ENCODE data around the gene PIK3IP1.

The PIK3IP1 gene

DNA sequence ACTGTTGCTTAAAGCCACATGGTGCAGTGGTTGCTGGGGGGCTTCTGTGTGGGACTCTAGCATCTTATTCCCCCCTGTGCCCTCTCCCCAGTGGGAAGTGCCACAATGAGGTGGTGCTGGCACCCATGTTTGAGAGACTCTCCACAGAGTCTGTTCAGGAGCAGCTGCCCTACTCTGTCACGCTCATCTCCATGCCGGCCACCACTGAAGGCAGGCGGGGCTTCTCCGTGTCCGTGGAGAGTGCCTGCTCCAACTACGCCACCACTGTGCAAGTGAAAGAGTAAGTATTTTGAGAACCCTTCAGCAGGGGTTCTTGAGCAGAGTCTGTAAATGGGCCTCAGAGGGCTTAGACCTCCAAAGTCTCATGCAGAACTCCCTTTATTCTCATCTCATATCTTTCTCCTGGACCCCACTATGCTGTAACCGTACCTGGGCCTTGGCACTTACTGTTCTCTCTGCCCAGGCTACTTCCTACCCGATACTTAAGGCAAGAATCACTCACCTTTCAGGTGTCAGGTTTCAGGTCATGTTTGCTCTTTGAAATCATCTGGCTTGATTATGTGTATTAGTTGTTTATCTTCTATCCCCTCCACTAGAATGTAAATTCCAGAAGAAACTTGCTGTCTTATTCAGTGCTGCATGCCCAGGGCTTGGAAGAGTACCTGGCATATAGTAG is 32.4 kb downstream of the PIK3IP1 start:
- H3F3A ChIP-seq (ENCODE audit: low read depth): no peaks in the 10 kb centered on the region
- H3K9me2 ChIP-seq (replicated peaks; ENCODE audit: low read depth, low read length): no peaks in the 10 kb centered on the region
- no peaks in the 10 kb centered on the region for H3K27me3 ChIP-seq (ENCODE audit: insufficient read depth, low read length, poor library complexity, severe bottlenecking)
- no peak overlapping the region for H2AFZ ChIP-seq (ENCODE audit: low read length)
- no peak overlapping the region for H3K4me2 ChIP-seq (ENCODE audit: low read depth, low read length, poor library complexity, severe bottlenecking)
- no peaks in the 10 kb centered on the region for H3K9me3 ChIP-seq (ENCODE audit: insufficient read depth, low read depth, low read length)
- H3K9ac ChIP-seq (ENCODE audit: low read depth, low read length, poor library complexity, severe bottlenecking): no peak overlapping the region
- TF ChIP-seq EZH2phosphoT487 (IDR thresholded peaks at IDR 0.05; ENCODE audit: borderline replicate concordance): no peak
- TF ChIP-seq, protein P1, sequence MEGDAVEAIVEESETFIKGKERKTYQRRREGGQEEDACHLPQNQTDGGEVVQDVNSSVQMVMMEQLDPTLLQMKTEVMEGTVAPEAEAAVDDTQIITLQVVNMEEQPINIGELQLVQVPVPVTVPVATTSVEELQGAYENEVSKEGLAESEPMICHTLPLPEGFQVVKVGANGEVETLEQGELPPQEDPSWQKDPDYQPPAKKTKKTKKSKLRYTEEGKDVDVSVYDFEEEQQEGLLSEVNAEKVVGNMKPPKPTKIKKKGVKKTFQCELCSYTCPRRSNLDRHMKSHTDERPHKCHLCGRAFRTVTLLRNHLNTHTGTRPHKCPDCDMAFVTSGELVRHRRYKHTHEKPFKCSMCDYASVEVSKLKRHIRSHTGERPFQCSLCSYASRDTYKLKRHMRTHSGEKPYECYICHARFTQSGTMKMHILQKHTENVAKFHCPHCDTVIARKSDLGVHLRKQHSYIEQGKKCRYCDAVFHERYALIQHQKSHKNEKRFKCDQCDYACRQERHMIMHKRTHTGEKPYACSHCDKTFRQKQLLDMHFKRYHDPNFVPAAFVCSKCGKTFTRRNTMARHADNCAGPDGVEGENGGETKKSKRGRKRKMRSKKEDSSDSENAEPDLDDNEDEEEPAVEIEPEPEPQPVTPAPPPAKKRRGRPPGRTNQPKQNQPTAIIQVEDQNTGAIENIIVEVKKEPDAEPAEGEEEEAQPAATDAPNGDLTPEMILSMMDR (conservative IDR thresholded peaks at IDR 0.05; ENCODE audit: low read length): no peak
- no peaks in the 10 kb centered on the region for H3K79me2 ChIP-seq (ENCODE audit: insufficient read depth, low read length)
- no peaks in the 10 kb centered on the region for H3K4me1 ChIP-seq (ENCODE audit: insufficient read depth, low read length, poor library complexity, severe bottlenecking)
- no peaks in the 10 kb centered on the region for H4K20me1 ChIP-seq (ENCODE audit: insufficient read depth, low read length, poor library complexity, severe bottlenecking)
- no peak overlapping the region for H3K4me3 ChIP-seq (ENCODE audit: low read length, poor library complexity, severe bottlenecking)
- H3K36me3 ChIP-seq (ENCODE audit: insufficient read depth, low read length): peaks cover 62% of the 10 kb centered on the region; the same call in 1 of the 2 replicates

DNA sequence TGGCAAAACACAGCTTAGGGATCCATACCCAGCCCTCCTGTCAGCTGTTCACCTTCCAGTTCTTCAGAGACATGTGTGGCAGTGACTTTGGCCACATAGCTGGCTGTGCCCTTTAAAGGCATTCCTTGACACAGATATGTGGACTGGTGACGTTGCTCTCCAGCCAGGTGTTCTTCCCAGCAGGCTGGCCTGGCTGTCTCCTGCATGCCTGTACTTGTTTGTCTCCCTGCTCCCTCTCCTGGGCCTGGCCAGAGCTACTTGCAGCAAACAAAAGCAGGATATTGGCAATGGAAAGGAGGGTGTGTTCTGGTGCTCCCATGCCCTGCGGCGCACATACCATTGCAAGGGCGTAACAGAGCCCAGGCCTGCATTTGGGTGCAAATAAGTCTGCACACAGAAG is 38.3 kb downstream of the PIK3IP1 start:
- H3K27me3 ChIP-seq (ENCODE audit: insufficient read depth, low read length, poor library complexity, severe bottlenecking): no peaks in the 10 kb centered on the region
- H3K9me3 ChIP-seq (ENCODE audit: insufficient read depth, low read depth, low read length): no peaks in the 10 kb centered on the region
- H3K9ac ChIP-seq (ENCODE audit: low read depth, low read length, poor library complexity, severe bottlenecking): no peak overlapping the region
- no peak overlapping the region for H3K4me2 ChIP-seq (ENCODE audit: low read depth, low read length, poor library complexity, severe bottlenecking)
- no peak overlapping the region for H3K4me3 ChIP-seq (ENCODE audit: low read length, poor library complexity, severe bottlenecking)
- no peaks in the 10 kb centered on the region for H3K9me2 ChIP-seq (replicated peaks; ENCODE audit: low read depth, low read length)
- H3F3A ChIP-seq (ENCODE audit: low read depth): no peaks in the 10 kb centered on the region
- no peaks in the 10 kb centered on the region for H3K4me1 ChIP-seq (ENCODE audit: insufficient read depth, low read length, poor library complexity, severe bottlenecking)
- 0 out of 2 replicates have a peak, but pooled peaks cover 2% of the 10 kb centered on the region for H3K79me2 ChIP-seq (ENCODE audit: insufficient read depth, low read length)
- H3K36me3 ChIP-seq (ENCODE audit: insufficient read depth, low read length): peaks cover 43% of the 10 kb centered on the region; the same call in 1 of the 2 replicates
- TF ChIP-seq, protein P1 (conservative IDR thresholded peaks at IDR 0.05; ENCODE audit: low read length): no peak
- TF ChIP-seq EZH2phosphoT487 (IDR thresholded peaks at IDR 0.05; ENCODE audit: borderline replicate concordance): no peak
- H4K20me1 ChIP-seq (ENCODE audit: insufficient read depth, low read length, poor library complexity, severe bottlenecking): no peaks in the 10 kb centered on the region
- H2AFZ ChIP-seq (ENCODE audit: low read length): no peak overlapping the region

DNA sequence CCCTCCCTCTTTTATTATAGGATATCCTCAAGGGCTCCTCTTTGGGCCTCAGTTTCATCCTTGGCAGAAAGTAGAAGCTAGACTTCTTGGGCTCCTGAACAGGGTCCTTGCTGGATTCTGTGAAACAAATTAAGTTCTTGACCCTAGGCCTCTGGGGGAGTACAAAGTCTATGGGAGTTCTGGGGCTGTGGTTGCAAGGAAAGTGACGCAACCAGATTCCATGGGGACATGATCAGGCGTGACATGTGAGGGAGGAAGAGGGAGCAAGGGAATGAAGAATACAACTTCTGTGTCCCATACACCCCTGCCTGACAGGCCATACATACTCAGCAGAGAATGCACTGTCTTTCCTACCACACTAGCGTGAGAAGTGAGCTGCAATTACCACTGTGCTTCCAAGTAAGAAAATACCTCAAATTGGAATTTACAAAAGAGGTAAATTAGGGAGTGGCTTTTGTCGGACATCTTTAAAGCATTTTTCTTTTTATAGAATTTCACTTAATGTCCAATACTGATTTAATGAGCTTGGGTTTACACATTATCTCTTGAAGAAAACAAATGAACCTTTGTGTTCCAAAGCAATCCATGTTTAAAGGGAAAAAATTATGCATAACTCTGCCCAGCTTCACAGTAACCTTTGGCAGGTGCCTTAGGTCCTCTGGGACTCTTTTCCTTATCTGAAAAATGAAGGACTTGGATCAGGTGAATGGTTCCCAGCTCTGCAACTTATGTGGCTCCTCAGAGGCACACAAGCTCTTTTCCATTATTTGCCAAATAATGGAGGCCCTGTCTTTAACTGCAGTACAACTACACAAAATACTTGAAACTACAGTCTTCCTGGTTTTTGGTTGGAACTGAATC is 41.3 kb downstream of the PIK3IP1 start:
- H3K9ac ChIP-seq (ENCODE audit: low read depth, low read length, poor library complexity, severe bottlenecking): no peak overlapping the region
- no peaks in the 10 kb centered on the region for H3K9me3 ChIP-seq (ENCODE audit: insufficient read depth, low read depth, low read length)
- H3K27me3 ChIP-seq (ENCODE audit: insufficient read depth, low read length, poor library complexity, severe bottlenecking): no peaks in the 10 kb centered on the region
- peaks cover 39% of the 10 kb centered on the region; the same call in 1 of the 2 replicates for H3K36me3 ChIP-seq (ENCODE audit: insufficient read depth, low read length)
- no peak overlapping the region for H3K4me3 ChIP-seq (ENCODE audit: low read length, poor library complexity, severe bottlenecking)
- H3K9me2 ChIP-seq (replicated peaks; ENCODE audit: low read depth, low read length): no peaks in the 10 kb centered on the region
- H4K20me1 ChIP-seq (ENCODE audit: insufficient read depth, low read length, poor library complexity, severe bottlenecking): no peaks in the 10 kb centered on the region
- TF ChIP-seq, protein P1 (conservative IDR thresholded peaks at IDR 0.05; ENCODE audit: low read length): no peak
- TF ChIP-seq EZH2phosphoT487 (IDR thresholded peaks at IDR 0.05; ENCODE audit: borderline replicate concordance): no peak
- 0 out of 2 replicates have a peak, but pooled peaks cover 13% of the 10 kb centered on the region for H3K79me2 ChIP-seq (ENCODE audit: insufficient read depth, low read length)
- no peaks in the 10 kb centered on the region for H3F3A ChIP-seq (ENCODE audit: low read depth)
- no peak overlapping the region for H2AFZ ChIP-seq (ENCODE audit: low read length)
- H3K4me1 ChIP-seq (ENCODE audit: insufficient read depth, low read length, poor library complexity, severe bottlenecking): peaks cover 4% of the 10 kb centered on the region
- H3K4me2 ChIP-seq (ENCODE audit: low read depth, low read length, poor library complexity, severe bottlenecking): no peak overlapping the region
